Mesothelial cell of epicardium (in vitro differentiated cells): ENCODE data around the gene TRMT10C. TPM values are rescaled to one million over a fixed set of nuclear protein-coding genes. Genes with fewer than 3 reads are reported as not detected.

Source experiments
- DNase-seq, 2 experiments: peaks; one replicate each; pipeline ENCODE4 v3.0.0; 2021; ENCODE audit warnings: low spot score in 2 of 2; ENCODE audit not compliant: unreplicated experiment in 2 of 2
- H3K27ac Mint-ChIP-seq: 2 replicates; pipeline ENCODE4 v1.8.0; 2021; ENCODE audit warnings: mixed read lengths
- H3K27me3 Mint-ChIP-seq: 2 replicates; pipeline ENCODE4 v1.8.0; 2021; ENCODE audit warnings: low read depth, mixed read lengths
- H3K36me3 Mint-ChIP-seq: 2 replicates; pipeline ENCODE4 v1.8.0; 2021; ENCODE audit warnings: mixed read lengths
- H3K4me1 Mint-ChIP-seq: 2 replicates; pipeline ENCODE4 v1.8.0; 2021; ENCODE audit warnings: mixed read lengths
- H3K4me3 Mint-ChIP-seq: 2 replicates; pipeline ENCODE4 v1.8.0; 2021; ENCODE audit warnings: mild to moderate bottlenecking, moderate library complexity, mixed read lengths
- H3K9me3 Mint-ChIP-seq: 2 replicates; pipeline ENCODE4 v1.8.0; 2021; ENCODE audit warnings: mixed read lengths
- CTCF ChIP-seq: fragments of 200-600 bp; sonication (generic); IDR thresholded peaks from one replicate; pipeline ENCODE4 v1.5.0; 2021; ENCODE audit warnings: antibody characterized with exemption; ENCODE audit not compliant: unreplicated experiment
- total RNA-seq: library from RNA; stranded (reverse); gene quantifications from 3 replicates; pipeline ENCODE4 v1.2.1, GENCODE V29; 2021

Gene TRMT10C
- total RNA-seq, 1 donor from 2014 or later, result 29.2 TPM

GRCh38 chr3:101530686-101531047 is 31.0 kb upstream of the TRMT10C start:
- H3K27ac Mint-ChIP-seq, result no peak overlapping the region
- no peak overlapping the region for H3K4me3 Mint-ChIP-seq
- peaks cover 20% of the 10 kb centered on the region for H3K4me1 Mint-ChIP-seq
- DNase-seq, result no peak
- peaks cover 11% of the 10 kb centered on the region for H3K9me3 Mint-ChIP-seq
- TF ChIP-seq CTCF, result no peak
- H3K27me3 Mint-ChIP-seq, result no peaks in the 10 kb centered on the region
- H3K36me3 Mint-ChIP-seq, result no peaks in the 10 kb centered on the region

- peaks cover 20% of the 10 kb centered on the region for H3K4me1 Mint-ChIP-seq
- no peak for DNase-seq
- no peak overlapping the region for H3K4me3 Mint-ChIP-seq
- no peaks in the 10 kb centered on the region for H3K36me3 Mint-ChIP-seq
- TF ChIP-seq CTCF, result no peak
- H3K9me3 Mint-ChIP-seq, result peaks cover 11% of the 10 kb centered on the region
- no peak overlapping the region for H3K27ac Mint-ChIP-seq
- no peaks in the 10 kb centered on the region for H3K27me3 Mint-ChIP-seq
Measured at GRCh38 chr3:101531473-101532086, 30.1 kb upstream of the TRMT10C start.

- DNase-seq, result no peak
- Mint-ChIP-seq H3K4me3 (no peak overlapping the region), H3K27ac (peak overlapping the region; percentile 33), H3K4me1 (peaks cover 20% of the 10 kb centered on the region), H3K27me3 (no peaks in the 10 kb centered on the region), H3K36me3 (no peaks in the 10 kb centered on the region), H3K9me3 (peaks cover 11% of the 10 kb centered on the region)
- no peak for TF ChIP-seq CTCF
Measured at GRCh38 chr3:101532783-101533602, 28.7 kb upstream of the TRMT10C start.

GRCh38 chr3:101533603-101533968 is 28.1 kb upstream of the TRMT10C start:
- DNase-seq, result no peak

GRCh38 chr3:101535221-101535620 is 26.4 kb upstream of the TRMT10C start:
- Mint-ChIP-seq H3K27me3 (peaks cover 4% of the 10 kb centered on the region), H3K4me1 (peaks cover 20% of the 10 kb centered on the region), H3K27ac (no peak overlapping the region), H3K4me3 (no peak overlapping the region), H3K9me3 (peaks cover 13% of the 10 kb centered on the region), H3K36me3 (no peaks in the 10 kb centered on the region)
- TF ChIP-seq CTCF, result no peak
- DNase-seq, result no peak

More at GRCh38 chr3:101533603-101533968, 28.1 kb upstream of the TRMT10C start:
- H3K9me3 Mint-ChIP-seq, result peaks cover 14% of the 10 kb centered on the region
- H3K27me3 Mint-ChIP-seq, result no peaks in the 10 kb centered on the region
- H3K4me1 Mint-ChIP-seq, result peaks cover 20% of the 10 kb centered on the region
- no peaks in the 10 kb centered on the region for H3K36me3 Mint-ChIP-seq
- no peak overlapping the region for H3K4me3 Mint-ChIP-seq
- no peak for TF ChIP-seq CTCF
- H3K27ac Mint-ChIP-seq, result peak overlapping the region; percentile 33
